Measurements from ENCODE around the gene MYH9. TPM values are rescaled to one million over a fixed set of nuclear protein-coding genes. Genes with fewer than 3 reads are reported as not detected.

Gene MYH9
- total RNA-seq, 1 donor from 2014 or later: 277 TPM

- peaks cover 22% of the 10 kb centered on the region for H3K4me1 Mint-ChIP-seq (ENCODE audit: unreplicated experiment)
- H3K27ac Mint-ChIP-seq: no peak overlapping the region
- no peaks in the 10 kb centered on the region for H3K9me3 Mint-ChIP-seq
- H3K4me3 Mint-ChIP-seq: no peak overlapping the region
- no peaks in the 10 kb centered on the region for H3K27me3 Mint-ChIP-seq
- peaks cover 31% of the 10 kb centered on the region for H3K36me3 Mint-ChIP-seq
- no peak for DNase-seq (ENCODE audit: extremely low spot score, unreplicated experiment)
- TF ChIP-seq, protein P1, sequence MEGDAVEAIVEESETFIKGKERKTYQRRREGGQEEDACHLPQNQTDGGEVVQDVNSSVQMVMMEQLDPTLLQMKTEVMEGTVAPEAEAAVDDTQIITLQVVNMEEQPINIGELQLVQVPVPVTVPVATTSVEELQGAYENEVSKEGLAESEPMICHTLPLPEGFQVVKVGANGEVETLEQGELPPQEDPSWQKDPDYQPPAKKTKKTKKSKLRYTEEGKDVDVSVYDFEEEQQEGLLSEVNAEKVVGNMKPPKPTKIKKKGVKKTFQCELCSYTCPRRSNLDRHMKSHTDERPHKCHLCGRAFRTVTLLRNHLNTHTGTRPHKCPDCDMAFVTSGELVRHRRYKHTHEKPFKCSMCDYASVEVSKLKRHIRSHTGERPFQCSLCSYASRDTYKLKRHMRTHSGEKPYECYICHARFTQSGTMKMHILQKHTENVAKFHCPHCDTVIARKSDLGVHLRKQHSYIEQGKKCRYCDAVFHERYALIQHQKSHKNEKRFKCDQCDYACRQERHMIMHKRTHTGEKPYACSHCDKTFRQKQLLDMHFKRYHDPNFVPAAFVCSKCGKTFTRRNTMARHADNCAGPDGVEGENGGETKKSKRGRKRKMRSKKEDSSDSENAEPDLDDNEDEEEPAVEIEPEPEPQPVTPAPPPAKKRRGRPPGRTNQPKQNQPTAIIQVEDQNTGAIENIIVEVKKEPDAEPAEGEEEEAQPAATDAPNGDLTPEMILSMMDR (conservative IDR thresholded peaks at IDR 0.05): no peak
Observed at GRCh38 chr22:36323182-36323854, 64.4 kb downstream of the MYH9 start.

- Mint-ChIP-seq H3K27ac (no peak overlapping the region), H3K9me3 (no peaks in the 10 kb centered on the region), H3K36me3 (peaks cover 31% of the 10 kb centered on the region), H3K27me3 (no peaks in the 10 kb centered on the region), H3K4me3 (no peak overlapping the region), H3K4me1 (ENCODE audit: unreplicated experiment) (peaks cover 14% of the 10 kb centered on the region)
- TF ChIP-seq, protein P1 (conservative IDR thresholded peaks at IDR 0.05): no peak
- no peak for DNase-seq (ENCODE audit: extremely low spot score, unreplicated experiment)
Observed at GRCh38 chr22:36322602-36322915, 65.2 kb downstream of the MYH9 start.

DNA sequence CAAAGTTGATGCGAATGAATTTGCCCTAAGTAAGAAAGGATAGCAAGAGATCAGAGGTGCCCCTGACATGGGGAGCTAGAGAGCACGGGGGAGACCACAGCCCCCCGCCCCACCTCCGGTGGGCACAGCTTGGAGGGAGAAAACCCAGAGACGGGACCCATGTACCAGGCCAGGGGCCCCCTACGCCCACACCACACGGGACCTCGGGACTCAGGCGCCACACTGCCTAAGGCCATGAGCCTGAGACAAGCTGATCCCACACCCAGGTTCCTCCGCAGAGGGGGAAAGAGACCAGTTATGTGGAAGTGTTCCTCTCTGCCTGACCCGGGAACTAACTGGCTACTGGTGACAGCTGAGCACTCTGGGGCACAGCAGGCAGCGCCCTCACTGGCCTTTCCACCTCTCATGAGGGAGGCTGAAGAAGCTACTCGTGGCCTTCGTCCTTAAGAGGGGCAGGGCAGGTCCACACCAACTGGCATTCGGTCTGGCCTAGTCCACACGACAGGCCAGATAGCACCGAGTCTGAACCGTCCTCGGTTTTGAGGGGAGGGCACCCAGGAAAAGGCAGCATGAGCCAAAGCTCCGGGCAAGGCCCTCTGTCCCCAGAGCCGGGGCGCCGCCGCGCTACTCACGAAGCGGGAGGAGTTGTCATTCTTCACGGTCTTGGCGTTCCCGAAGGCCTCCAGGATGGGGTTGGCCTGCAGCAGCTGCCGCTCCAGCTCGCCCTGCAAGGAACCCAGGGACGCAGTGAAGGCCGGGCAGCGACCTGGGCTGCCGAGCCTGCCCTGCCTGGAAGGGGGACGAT is 65.8 kb downstream of the MYH9 start:
- Mint-ChIP-seq H3K27ac (peak overlapping the region; percentile 70), H3K27me3 (no peaks in the 10 kb centered on the region), H3K9me3 (no peaks in the 10 kb centered on the region), H3K4me3 (no peak overlapping the region), H3K36me3 (peaks cover 31% of the 10 kb centered on the region), H3K4me1 (ENCODE audit: unreplicated experiment) (peaks cover 11% of the 10 kb centered on the region)
- TF ChIP-seq, protein P1 (conservative IDR thresholded peaks at IDR 0.05): no peak
- no peak for DNase-seq (ENCODE audit: extremely low spot score, unreplicated experiment)

DNA sequence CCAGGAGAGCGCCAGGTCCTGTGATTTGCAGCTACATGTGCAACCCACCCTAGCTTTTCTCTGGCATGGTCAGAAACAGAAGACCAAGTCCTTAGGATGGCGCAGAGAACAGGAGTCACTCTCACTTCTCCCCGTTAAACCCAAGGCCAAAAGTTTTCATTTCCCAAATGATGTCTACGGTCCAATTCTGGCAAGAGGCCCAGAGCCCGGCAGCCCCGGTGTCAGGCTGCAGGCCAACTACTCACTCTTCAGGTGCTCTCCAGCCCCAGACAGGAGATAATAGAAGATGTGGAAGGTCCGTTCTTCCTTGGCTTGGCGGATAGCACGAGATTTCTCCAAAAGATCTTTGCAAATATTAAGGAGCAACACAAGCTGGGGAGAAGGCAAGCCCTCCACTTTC is 67.2 kb downstream of the MYH9 start:
- no peak overlapping the region for H3K27ac Mint-ChIP-seq

GRCh38 chr22:36319595-36320497 is 67.9 kb downstream of the MYH9 start:
- Mint-ChIP-seq H3K4me1 (ENCODE audit: unreplicated experiment) (peaks cover 3% of the 10 kb centered on the region), H3K27ac (peak overlapping the region; percentile 26), H3K4me3 (no peak overlapping the region), H3K36me3 (peaks cover 28% of the 10 kb centered on the region), H3K27me3 (no peaks in the 10 kb centered on the region), H3K9me3 (no peaks in the 10 kb centered on the region)
- no peak for DNase-seq (ENCODE audit: extremely low spot score, unreplicated experiment)
- TF ChIP-seq, protein P1 (conservative IDR thresholded peaks at IDR 0.05): no peak

More for the DNA sequence above, 67.2 kb downstream of the MYH9 start:
- Mint-ChIP-seq H3K9me3 (no peaks in the 10 kb centered on the region), H3K4me3 (no peak overlapping the region), H3K36me3 (peaks cover 26% of the 10 kb centered on the region), H3K27me3 (no peaks in the 10 kb centered on the region), H3K4me1 (ENCODE audit: unreplicated experiment) (peaks cover 6% of the 10 kb centered on the region)
- TF ChIP-seq, protein P1 (conservative IDR thresholded peaks at IDR 0.05): no peak
- DNase-seq (ENCODE audit: extremely low spot score, unreplicated experiment): no peak

All from type B pancreatic cell (in vitro differentiated cells).